ENCODE results near the gene SFTPD.
"Not testable (repeated sequence)": the region's sequence is repeated elsewhere in the genome, so short reads cannot be mapped to it uniquely, and the experiment has no call there.

Gene SFTPD

GRCh38 chr10:79927111-79927828 is 21.6 kb downstream of the SFTPD start:
- peak in 32 of 56 donors; percentile 10 to 75 (median 41) for DNase-seq

- DNase-seq, result no peak
Measured at GRCh38 chr10:79926037-79926436, 22.9 kb downstream of the SFTPD start.

GRCh38 chr10:79925614-79926013 is 23.3 kb downstream of the SFTPD start:
- DNase-seq, result no peak

DNA sequence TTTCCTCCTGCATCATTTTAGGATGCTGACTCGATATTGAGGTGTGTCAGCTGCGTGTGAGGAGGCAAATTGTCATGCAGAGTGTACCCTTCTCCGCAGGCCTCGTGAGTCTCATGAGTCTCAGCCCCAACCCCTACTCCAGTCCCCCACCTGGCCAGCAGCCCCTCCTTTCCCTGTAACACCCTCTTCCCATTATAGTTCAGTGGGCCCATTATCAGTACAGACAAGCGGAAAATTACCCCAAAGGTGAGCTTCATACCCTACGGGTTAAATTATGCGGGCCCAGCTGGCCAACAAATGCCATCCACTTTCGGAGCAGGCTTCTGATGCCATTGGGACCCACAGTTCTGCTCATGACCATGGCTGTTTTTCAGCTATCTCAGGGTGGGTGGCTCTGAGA is 25.2 kb downstream of the SFTPD start:
- no peak for DNase-seq

- no peak for DNase-seq
Measured at GRCh38 chr10:79923145-79923544, 25.8 kb downstream of the SFTPD start.

- DNase-seq, result not testable (repeated sequence)
Measured at GRCh38 chr10:79922011-79922412, 26.9 kb downstream of the SFTPD start.

GRCh38 chr10:79915838-79916237 is 33.1 kb downstream of the SFTPD start:
- not testable (repeated sequence) for DNase-seq

- not testable (repeated sequence) for DNase-seq
Measured at GRCh38 chr10:79914512-79914911, 34.4 kb downstream of the SFTPD start.

DNA sequence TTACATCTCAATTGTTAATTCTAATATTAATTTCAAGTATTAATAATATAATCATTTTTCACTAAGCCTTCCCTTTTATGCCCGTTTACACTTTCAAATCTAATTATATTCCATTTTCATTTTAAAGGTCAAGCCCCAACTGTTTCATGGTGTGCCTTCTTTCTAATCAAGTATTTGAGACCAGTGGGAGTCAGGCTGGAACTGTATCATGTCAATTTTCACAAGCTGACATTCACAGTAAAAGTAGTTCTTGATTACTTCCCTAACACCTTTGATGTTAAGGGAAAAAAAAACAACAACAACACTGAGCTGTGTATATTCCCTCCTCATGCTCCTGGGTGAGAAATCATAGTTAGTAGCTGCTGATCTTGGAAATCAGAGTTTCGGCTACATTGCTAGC is 38.1 kb downstream of the SFTPD start:
- DNase-seq, result no peak

DNA sequence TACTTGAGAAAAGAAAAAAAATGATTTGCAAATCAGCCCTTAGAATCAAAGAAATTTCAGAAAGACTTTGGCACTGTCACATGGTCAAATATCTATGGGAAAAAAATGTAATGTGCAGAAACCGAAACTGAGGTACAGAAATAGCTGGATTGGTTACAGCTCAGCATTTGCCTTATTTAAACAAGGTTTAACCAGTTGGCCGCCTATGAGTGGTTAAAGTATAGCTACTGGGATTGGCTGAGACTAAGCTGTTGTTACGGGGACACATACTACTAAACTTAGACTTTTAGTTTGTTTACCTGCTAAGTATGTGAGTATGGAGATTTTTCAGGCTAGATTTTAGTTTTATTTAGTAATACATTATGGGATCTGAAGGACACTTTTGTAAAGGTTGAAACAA is 38.6 kb downstream of the SFTPD start:
- no peak for DNase-seq

DNA sequence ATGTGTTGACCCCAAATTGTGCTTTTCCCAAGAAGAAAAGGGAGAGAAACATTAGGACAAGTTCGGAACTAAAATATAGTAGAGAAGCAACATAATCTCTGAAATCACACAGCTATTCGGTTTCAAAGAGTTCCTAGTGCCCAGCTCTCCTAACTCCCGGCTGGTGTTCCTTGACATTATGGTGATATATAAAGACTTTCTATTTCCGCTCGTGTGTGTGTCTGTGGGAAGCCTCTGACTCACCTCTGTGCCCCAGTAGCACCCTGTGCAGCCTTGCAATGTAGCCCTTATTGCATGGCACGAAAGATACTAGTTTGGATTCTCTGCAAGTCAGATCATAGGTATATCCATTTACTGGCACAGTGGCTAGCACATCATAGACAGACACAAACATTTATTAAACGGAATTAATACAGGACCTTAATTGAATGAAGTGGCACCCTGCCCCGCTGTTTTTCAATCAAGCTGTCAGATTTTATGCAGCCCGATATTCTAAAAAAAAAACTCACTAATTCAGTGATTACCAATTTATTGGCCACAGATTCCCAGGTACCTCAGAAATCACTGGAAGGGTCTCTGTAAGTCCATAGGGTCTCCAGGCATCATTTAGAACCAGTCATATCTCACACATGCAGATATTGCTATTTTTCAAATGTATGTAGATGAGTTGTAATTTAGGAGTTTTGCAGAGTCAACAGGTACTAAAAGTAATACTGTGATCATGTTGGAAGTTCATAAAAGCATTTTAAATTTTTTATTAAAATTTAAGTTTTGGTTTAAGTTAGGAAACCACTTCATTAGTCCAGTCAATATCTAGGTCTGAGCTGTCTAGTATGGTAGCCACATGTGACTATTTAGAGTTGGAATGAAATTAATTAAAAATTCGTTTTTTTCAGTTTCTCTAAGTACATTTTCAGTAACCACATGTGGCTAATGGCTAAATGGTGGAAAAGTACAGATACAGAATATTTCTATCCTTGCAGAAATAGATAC is 43.3 kb downstream of the SFTPD start:
- DNase-seq, result no peak

DNA sequence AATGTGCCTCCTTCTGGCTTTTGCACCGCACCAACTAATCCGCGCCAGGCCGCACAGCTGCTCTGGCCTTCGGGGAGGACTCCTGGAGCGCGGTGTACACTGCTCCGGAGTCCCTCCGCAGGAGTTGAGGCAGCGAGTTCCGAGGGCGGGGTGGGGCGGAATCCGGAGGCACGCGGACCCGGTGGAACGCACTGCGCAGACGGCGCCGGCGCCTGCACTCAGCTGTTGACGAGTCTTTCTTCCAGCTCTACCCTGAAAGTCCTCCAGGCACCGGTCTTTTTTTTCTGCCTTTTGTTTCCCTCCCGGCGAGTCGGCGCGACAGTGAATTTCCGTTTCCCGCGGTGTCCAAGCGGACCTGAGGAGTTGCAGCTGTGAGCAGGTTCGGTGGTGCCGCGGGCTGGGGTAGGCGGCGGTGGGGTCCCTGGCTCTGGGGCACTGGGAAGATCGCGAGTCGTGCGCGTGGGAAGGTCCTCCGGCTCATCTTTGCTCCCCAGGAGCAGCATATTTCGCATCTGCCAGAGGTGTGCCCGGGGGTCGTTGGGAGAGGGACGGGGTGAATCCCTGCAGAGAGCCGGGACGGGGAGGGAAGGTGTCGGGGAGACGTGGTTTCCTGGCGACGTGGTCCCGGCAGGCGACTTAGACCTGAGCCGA is 44.1 kb downstream of the SFTPD start:
- DNase-seq, result peak in 30 of 56 donors; percentile 8 to 63 (median 34)

DNA sequence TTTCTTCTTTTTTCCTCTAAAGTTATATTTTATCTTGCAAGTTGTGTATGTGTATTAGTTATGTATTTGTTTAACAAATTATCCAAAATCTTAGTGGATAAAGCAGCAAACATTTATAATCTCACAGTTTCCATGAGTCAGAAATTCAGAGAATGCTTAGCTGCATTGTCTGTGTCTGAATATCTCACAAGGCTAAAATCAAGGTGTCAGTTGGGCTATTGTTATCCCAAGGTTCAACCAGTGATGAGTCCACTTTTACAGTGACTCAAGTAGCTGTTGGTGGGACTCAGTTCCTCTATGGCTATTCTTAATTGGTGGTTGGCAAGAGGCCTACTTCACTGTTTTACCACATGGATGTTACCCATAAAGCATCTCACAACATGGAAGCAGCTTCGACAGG is 47.3 kb downstream of the SFTPD start:
- DNase-seq, result not testable (repeated sequence)

DNA sequence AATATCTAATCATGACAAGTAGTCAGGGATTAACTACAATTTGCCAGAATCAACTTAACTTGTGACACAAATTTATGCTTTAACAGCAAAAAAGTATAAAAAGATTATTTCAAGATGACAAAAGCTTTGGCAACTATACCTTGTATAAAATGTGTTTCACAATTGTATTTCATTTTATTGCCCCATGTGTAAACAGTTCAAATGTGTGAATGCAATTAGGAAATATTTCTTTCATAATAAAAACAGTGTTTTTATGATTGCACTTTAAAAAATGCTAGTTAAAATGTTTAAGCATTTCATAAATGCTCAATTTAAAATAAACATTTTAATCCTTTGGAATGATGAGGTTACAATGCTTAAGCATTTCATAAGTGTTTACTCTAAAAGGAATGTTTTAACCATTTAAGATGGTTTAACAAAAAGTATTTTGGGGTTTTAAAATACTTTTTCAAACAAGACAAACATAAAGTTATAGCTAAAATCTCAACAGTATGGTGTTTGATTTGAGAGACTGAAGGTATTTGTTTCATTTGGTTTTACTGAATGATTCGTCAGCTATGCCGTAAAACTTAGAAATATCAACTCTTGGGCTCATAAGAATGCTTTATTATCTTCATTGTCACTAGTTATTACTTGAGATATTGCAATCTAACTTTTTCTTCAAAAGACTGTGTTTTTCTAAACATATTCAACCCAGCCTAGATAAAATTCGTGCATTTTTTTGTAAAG is 50.1 kb downstream of the SFTPD start:
- DNase-seq, result no peak

- not testable (repeated sequence) for DNase-seq
Measured at GRCh38 chr10:79892896-79893295, 56.0 kb downstream of the SFTPD start.

- DNase-seq, result no peak
Measured at GRCh38 chr10:79890469-79890868, 58.4 kb downstream of the SFTPD start.

GRCh38 chr10:79888984-79889383 is 59.9 kb downstream of the SFTPD start:
- peak in 2 of 56 donors; percentile 2 to 10 for DNase-seq
